GM12872 (cell line): ENCODE measurements around the gene ADIG.

Experiments
- TF ChIP-seq, protein P1 (sequence below): IDR thresholded peaks from 3 replicates; pipeline ENCODE4 v1.5.1; 2011; ENCODE audit warnings: low read depth, mild to moderate bottlenecking, low read length, moderate library complexity; ENCODE audit not compliant: insufficient read depth

Gene ADIG

DNA sequence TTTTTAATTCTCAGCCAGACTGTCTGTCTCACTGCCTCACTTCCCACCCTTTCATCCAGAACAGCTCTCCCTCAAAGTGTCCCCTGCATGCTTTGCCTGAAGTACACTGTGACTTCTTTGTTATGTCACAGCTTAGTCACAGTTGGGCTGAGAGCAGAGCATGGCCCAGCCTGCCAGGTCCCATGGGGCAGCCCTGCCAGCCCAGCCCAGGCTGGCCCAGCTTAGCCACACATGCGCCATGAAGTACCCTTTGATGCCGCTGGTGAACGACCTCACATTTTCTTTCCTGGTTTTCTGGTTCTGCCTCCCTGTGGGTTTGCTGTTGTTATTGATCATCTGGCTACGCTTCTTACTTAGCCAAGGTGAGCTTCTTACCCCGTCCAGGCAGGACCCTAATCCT is at the start of gene ADIG:
Gene ADIG, plus strand, starts transcription at position 185 of the 400 bp plus-strand sequence. Its CDS starts 54 bp downstream, at position 239.
- TF ChIP-seq, protein P1, sequence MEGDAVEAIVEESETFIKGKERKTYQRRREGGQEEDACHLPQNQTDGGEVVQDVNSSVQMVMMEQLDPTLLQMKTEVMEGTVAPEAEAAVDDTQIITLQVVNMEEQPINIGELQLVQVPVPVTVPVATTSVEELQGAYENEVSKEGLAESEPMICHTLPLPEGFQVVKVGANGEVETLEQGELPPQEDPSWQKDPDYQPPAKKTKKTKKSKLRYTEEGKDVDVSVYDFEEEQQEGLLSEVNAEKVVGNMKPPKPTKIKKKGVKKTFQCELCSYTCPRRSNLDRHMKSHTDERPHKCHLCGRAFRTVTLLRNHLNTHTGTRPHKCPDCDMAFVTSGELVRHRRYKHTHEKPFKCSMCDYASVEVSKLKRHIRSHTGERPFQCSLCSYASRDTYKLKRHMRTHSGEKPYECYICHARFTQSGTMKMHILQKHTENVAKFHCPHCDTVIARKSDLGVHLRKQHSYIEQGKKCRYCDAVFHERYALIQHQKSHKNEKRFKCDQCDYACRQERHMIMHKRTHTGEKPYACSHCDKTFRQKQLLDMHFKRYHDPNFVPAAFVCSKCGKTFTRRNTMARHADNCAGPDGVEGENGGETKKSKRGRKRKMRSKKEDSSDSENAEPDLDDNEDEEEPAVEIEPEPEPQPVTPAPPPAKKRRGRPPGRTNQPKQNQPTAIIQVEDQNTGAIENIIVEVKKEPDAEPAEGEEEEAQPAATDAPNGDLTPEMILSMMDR: no peak

DNA sequence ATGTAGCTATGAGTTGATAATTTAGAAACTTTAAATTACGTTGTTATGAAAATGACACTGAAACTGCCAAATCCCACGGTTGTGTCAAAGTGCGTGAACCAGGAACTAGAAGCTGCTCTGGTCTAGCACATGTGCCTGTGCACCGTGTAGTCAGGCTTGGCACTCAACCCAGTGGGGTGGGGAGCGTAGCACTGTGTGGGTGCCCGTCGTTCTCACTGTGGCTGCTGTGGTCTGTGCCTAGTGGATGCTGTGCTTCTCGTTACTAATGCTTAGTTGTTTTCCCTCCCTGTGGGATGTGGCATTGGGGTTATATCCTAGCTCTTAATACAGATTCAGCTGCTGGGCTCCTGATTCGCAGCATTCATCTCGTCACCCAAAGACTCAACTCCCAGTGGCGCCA is 46.2 kb upstream of the ADIG start:
- TF ChIP-seq, protein P1: no peak

DNA sequence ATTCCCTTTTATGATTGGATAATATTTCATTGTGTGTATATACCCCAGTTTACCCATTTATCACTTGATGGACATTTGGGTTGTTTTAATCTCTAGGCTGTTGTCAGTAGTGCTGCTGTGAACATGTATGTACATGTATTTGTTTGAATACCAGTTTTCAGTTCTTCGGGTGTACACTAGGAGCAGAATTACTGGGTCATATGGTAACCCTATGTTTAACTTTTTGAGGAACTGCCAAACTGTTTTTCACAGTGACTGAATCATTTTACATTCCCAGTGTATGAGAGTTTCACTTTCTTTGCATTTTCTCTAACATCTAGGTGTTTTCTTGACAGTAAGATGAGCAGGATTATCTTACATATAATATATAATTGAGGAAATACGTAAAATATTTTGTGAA is 44.7 kb upstream of the ADIG start:
- TF ChIP-seq, protein P1: no peak

DNA sequence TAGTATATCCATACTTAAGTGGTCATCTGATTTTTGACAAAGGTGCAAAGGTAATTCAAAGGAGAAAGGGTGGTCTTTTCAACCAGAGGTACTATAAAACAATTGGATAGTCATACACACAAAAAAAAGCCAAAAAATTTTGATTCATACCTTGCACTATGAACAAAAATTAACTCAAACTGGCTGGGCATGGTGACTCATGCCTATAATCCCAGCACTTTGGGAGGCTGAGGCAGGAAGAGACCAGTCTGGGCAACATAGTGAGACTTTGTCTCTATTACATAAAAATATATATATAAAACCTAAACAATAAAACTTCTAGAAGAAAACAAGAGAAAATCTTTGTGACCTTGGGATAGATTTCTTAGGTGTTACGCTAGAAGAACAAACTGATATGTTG is 43.8 kb upstream of the ADIG start:
- TF ChIP-seq, protein P1: no peak

DNA sequence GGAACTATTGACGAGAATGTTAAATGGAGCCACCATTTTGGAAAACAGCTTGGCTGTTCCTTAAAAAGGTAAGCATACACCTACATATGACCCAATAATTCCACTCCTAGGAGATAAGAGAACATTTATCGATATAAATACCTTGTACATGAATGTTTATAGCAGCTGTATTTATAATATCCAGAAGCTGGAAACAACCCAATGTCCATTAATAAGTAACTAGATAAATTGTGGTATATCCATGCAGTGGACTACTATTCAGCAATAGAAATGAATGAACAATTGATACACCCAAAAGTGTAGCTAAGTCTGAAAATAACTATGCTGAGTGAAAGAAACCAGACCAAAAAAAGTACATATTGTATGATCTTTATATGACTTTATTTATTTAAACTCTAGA is 42.2 kb upstream of the ADIG start:
- TF ChIP-seq, protein P1: no peak

DNA sequence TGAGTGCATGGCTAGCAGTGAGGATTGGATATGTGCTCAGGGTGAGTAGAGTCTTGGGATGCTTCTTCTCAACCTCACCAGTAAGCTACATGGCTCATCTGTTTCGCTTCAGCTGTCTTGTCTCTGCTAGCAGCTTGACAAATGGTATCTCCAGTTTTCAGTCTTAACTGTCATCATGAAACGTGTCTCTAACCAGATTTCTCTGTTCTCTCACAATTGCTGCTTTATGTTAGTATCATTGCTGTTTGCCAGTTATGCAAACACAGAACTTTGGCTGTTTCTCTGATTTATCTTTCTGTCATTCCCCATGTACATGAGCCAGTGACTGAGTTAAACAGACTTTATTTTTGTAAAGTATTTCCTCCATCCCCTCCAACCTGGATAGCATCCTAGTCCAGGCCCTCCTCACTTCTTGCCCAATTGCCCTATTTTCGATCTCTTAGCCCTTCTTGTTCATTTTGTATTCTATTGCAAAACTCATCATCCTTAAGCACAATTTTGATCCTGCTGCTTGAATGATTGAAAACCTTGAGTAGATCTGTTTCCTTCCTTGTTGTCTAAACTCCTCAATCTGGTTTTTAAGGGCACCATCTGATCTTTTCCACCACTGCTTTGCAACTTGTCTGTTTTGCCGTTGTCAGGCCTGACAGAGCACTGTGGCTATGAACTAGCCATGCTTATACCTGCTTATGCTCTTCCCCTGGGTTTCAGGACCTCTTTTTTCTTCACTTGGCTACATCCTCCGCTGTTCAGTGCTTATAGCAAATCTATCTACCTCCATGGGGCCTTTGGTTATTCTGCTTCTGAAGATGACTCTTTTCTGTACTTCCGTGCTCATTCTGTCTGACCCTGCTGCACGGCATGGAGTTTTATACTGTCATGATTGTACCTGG is 37.7 kb upstream of the ADIG start:
- TF ChIP-seq, protein P1: no peak

DNA sequence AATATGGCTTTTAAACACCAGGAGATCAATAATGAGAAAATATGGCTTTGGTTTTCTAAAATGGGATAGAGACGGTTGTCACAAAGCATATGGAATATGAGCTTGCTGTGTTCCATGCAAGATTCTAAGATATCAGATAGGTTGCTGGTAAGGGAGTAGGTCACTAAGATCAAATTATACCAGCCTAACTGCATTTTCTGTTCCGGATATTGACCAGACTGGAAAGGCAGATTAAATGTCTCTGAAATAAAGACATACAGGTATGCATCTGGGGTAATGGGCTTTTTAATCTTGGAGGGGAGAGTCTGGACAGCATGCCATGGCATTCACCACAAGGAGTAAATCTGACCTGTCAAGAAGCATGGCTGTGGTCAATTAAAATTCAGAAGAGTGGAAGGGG is 35.2 kb upstream of the ADIG start:
- TF ChIP-seq, protein P1: no peak
